ENCODE results near the gene RASAL2. TPM values are rescaled to one million over a fixed set of nuclear protein-coding genes. Genes with fewer than 3 reads are reported as not detected.

The RASAL2 gene
- total RNA-seq, 1 donor from 2014 or later, result 44.2 TPM

DNA sequence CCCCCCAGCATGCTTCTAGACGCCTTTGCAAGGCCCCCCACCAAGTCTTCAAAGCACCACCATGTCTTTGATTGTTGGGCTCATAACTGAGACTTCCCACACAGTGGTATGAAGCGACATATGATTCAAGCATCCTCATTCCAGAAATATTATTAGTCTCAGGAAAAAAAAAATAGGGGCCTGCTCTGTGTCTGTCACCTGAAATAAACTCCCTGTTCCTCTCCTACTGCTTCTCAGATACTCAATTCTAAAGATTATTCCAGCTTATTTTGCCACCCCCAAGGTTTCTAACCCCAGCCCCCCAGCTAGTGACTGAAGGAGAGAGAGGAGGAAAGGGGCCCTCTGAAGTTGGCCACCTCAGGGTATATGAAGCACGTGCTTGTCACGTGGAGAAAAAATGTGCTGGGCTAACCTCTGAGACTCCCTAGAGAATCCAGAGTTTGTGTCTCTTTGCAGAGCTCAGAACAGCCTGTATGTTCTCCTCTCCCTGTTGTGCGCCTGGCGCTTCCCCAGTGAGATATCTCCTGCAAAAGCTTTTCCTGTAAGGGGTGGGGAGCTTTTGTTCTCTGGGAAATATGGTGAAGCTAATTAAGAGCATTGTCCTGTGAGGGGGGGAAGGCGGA is 35.9 kb upstream of the RASAL2 start:
- H3K4me2 ChIP-seq (ENCODE audit: low read length), result peak overlapping the region; percentile 65
- peak overlapping the region; percentile 98 for H3K27ac Mint-ChIP-seq (ENCODE audit: unreplicated experiment)
- peak overlapping the region; percentile 71 for H3K9ac ChIP-seq (ENCODE audit: low read length)

GRCh38 chr1:178060789-178061556 is 32.9 kb upstream of the RASAL2 start:
- H3K27ac Mint-ChIP-seq (ENCODE audit: unreplicated experiment), result peak overlapping the region; percentile 95
- peak overlapping the region; percentile 58 for H2AFZ ChIP-seq (ENCODE audit: low read depth, low read length)
- DNase-seq (ENCODE audit: low read depth) (peak; percentile 94), FAIRE-seq (peak; percentile 80)
- H3K9ac ChIP-seq (ENCODE audit: low read length), result peak overlapping the region; percentile 59
- no peaks in the 10 kb centered on the region for H3K9me3 ChIP-seq (ENCODE audit: insufficient read depth, low read depth, low read length)
- peak overlapping the region; percentile 74 for H3K27ac ChIP-seq (ENCODE audit: low read depth, low read length)
- peak overlapping the region; percentile 18 for H3K4me3 ChIP-seq (ENCODE audit: insufficient read depth, low read depth, low read length)
- peaks cover 2% of the 10 kb centered on the region for H3K9me3 Mint-ChIP-seq (ENCODE audit: unreplicated experiment)
- no peaks in the 10 kb centered on the region for H3K36me3 ChIP-seq (ENCODE audit: insufficient read depth, low read length)
- TF ChIP-seq CTCF (IDR thresholded peaks at IDR 0.05; ENCODE audit: insufficient read depth, low read depth, low read length) (no peak), EZH2 (IDR thresholded peaks at IDR 0.05; ENCODE audit: insufficient read depth, low read length) (no peak)
- no peaks in the 10 kb centered on the region for H3K27me3 ChIP-seq (ENCODE audit: insufficient read depth, low read length)
- H3K4me3 Mint-ChIP-seq (ENCODE audit: unreplicated experiment), result peak overlapping the region; percentile 63
- peak overlapping the region; percentile 67 for H3K4me2 ChIP-seq (ENCODE audit: low read length)
- H3K36me3 Mint-ChIP-seq (ENCODE audit: low read depth, unreplicated experiment), result no peaks in the 10 kb centered on the region
- no peaks in the 10 kb centered on the region for H3K79me2 ChIP-seq (ENCODE audit: insufficient read depth, low read length)
- H4K20me1 ChIP-seq (ENCODE audit: insufficient read depth, low read length), result no peaks in the 10 kb centered on the region
- peaks cover 34% of the 10 kb centered on the region for H3K4me1 ChIP-seq (ENCODE audit: insufficient read depth, low read length)
- H3K27me3 Mint-ChIP-seq (ENCODE audit: low read depth, unreplicated experiment), result no peaks in the 10 kb centered on the region
- peaks cover 53% of the 10 kb centered on the region for H3K4me1 Mint-ChIP-seq (ENCODE audit: low read depth, unreplicated experiment)

More for the DNA sequence above, 35.9 kb upstream of the RASAL2 start:
- H3K27me3 Mint-ChIP-seq (ENCODE audit: low read depth, unreplicated experiment), result no peaks in the 10 kb centered on the region
- peaks cover 70% of the 10 kb centered on the region for H3K4me1 Mint-ChIP-seq (ENCODE audit: low read depth, unreplicated experiment)
- peaks cover 2% of the 10 kb centered on the region for H3K9me3 Mint-ChIP-seq (ENCODE audit: unreplicated experiment)
- H3K79me2 ChIP-seq (ENCODE audit: insufficient read depth, low read length), result no peaks in the 10 kb centered on the region
- no peaks in the 10 kb centered on the region for H3K9me3 ChIP-seq (ENCODE audit: insufficient read depth, low read depth, low read length)
- peak overlapping the region; percentile 80 for H3K27ac ChIP-seq (ENCODE audit: low read depth, low read length)
- no peaks in the 10 kb centered on the region for H3K27me3 ChIP-seq (ENCODE audit: insufficient read depth, low read length)
- H3K4me3 ChIP-seq (ENCODE audit: insufficient read depth, low read depth, low read length), result no peak overlapping the region
- peak overlapping the region; percentile 46 for H3K4me3 Mint-ChIP-seq (ENCODE audit: unreplicated experiment)
- H3K4me1 ChIP-seq (ENCODE audit: insufficient read depth, low read length), result peaks cover 45% of the 10 kb centered on the region
- DNase-seq (ENCODE audit: low read depth) (peak; percentile 65), FAIRE-seq (no peak)
- H3K36me3 ChIP-seq (ENCODE audit: insufficient read depth, low read length), result no peaks in the 10 kb centered on the region
- TF ChIP-seq EZH2 (IDR thresholded peaks at IDR 0.05; ENCODE audit: insufficient read depth, low read length) (no peak), CTCF (IDR thresholded peaks at IDR 0.05; ENCODE audit: insufficient read depth, low read depth, low read length) (no peak)
- peak overlapping the region; percentile 62 for H2AFZ ChIP-seq (ENCODE audit: low read depth, low read length)
- H3K36me3 Mint-ChIP-seq (ENCODE audit: low read depth, unreplicated experiment), result no peaks in the 10 kb centered on the region
- H4K20me1 ChIP-seq (ENCODE audit: insufficient read depth, low read length), result no peaks in the 10 kb centered on the region
